Gastrocnemius medialis (tissue), 4 donors: Measurements from ENCODE around the gene C16orf96. TPM values are rescaled to one million over a fixed set of nuclear protein-coding genes. Genes with fewer than 3 reads are reported as not detected.

ENCODE experiments used
- ATAC-seq, 2 donors: fragments of 150-250 bp; one replicate each; pipeline ENCODE4 v1.9.1; 2016
- DNase-seq, 2 donors: peaks; one replicate each; pipeline ENCODE4 v3.0.0-alpha.2; 2019
- H3K27ac ChIP-seq, 4 donors: fragments of 200-600 bp; sonication (generic); 1 replicate in 1 of 4; 2 replicates in 3 of 4; pipeline ENCODE4 v1.5.1; 2016 to 2018; ENCODE audit warnings: mild to moderate bottlenecking in 2 of 4, moderate library complexity in 1 of 4
- H3K27me3 ChIP-seq, 3 donors: fragments of 200-600 bp; sonication (generic) in 2 of 3; 1 replicate in 1 of 3; 2 replicates in 2 of 3; pipeline versions ENCODE4 v1.5.1 to v1.6.0; 2016 to 2019; ENCODE audit warnings: mild to moderate bottlenecking in 1 of 3, moderate library complexity in 1 of 3
- H3K36me3 ChIP-seq, 2 donors: fragments of 200-600 bp; sonication (generic) in 1 of 2; one replicate each; pipeline ENCODE4 v1.5.1; 2017 to 2018
- H3K4me1 ChIP-seq, 2 donors: fragments of 200-600 bp; sonication (generic) in 1 of 2; one replicate each; pipeline ENCODE4 v1.5.1; 2016 to 2017; ENCODE audit warnings: mild to moderate bottlenecking in 2 of 2
- H3K4me3 ChIP-seq, 4 donors: fragments of 200-600 bp; sonication (generic) in 3 of 4; 1 replicate in 1 of 4; 2 replicates in 3 of 4; pipeline ENCODE4 v1.5.1; 2016 to 2019; ENCODE audit warnings: mild to moderate bottlenecking in 2 of 4
- H3K9me3 ChIP-seq, 3 donors: fragments of 200-600 bp; sonication (generic) in 2 of 3; 1 replicate in 1 of 3; 2 replicates in 2 of 3; pipeline ENCODE4 v1.5.1; 2016 to 2019
- POLR2A ChIP-seq, 2 donors: fragments of 450-650 bp; IDR thresholded peaks; one replicate each; pipeline ENCODE4 v1.6.1; 2017; ENCODE audit warnings: antibody characterized with exemption in 2 of 2, mild to moderate bottlenecking in 2 of 2, moderate library complexity in 2 of 2
- in situ Hi-C, 4 donors: fragments of 200-750 bp; cut with MboI; loops; one replicate each; pipeline versions ENCODE4 v1.15.0 to v1.8.0; 2017; ENCODE audit warnings: low sequenced_read_pairs in 4 of 4
- intact Hi-C: fragments of 100-400 bp; cut with DNase I; formaldehyde crosslinking; loops from one replicate; pipeline ENCODE4 v1.15.1; 2023; ENCODE audit warnings: low total_unique reads
- total RNA-seq, 4 donors: library from RNA; depleted of rRNA; stranded (reverse); fragments of >200 nt; gene quantifications; one replicate each; pipeline versions ENCODE4 v1.1.0 to v1.2.3, GENCODE V29; 2016
- TF ChIP-seq, protein P1 (sequence below), 5 experiments: fragments of 450-650 bp in 3 of 5; fragments of 200-600 bp in 2 of 5; sonication (generic) in 2 of 5; IDR thresholded peaks in 4 of 5; conservative IDR thresholded peaks in 1 of 5; 1 replicate in 4 of 5; 2 replicates in 1 of 5; pipeline ENCODE4 v1.5.1; 2016 to 2019; ENCODE audit warnings: antibody characterized with exemption in 5 of 5, mild to moderate bottlenecking in 3 of 5, moderate library complexity in 3 of 5

C16orf96 gene
- total RNA-seq, 4 donors from 2014 or later = 0.15 to 0.59 TPM; not detected in 2

DNA sequence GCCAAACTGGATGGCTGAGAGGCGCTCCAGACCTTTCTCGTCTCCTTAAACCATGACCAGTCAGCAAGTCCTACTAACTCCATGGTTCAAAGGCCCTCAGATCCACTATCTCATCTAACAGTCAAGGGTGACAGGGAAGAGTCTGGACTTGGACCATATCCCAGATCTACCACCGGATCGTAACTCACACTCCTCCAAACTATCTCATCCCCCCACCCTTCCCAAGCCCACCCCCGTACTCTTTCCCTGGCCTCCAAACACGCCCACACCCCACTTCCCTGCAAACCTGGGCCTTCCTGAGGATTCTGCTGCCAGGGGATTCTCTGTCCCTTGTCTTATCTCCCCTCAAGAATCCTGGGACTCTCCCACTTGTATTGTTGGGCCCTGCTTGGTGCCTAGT, 22.6 kb upstream of the C16orf96 start:
- Histone ChIP-seq H3K27me3 (no peaks in the 10 kb centered on the region), H3K4me3 (no peak overlapping the region), H3K9me3 (no peaks in the 10 kb centered on the region), H3K27ac (peak overlapping the region; percentile 36 to 98 (median 74)), H3K4me1 (peaks cover 43 to 47% of the 10 kb centered on the region in 2 donors), H3K36me3 (no peaks in the 10 kb centered on the region)
- no peak for DNase-seq
- in situ Hi-C loops (no loop called here), intact Hi-C loops (no loop called here)
- no peak for TF ChIP-seq POLR2A (IDR thresholded peaks at IDR 0.05)
- TF ChIP-seq, protein P1, sequence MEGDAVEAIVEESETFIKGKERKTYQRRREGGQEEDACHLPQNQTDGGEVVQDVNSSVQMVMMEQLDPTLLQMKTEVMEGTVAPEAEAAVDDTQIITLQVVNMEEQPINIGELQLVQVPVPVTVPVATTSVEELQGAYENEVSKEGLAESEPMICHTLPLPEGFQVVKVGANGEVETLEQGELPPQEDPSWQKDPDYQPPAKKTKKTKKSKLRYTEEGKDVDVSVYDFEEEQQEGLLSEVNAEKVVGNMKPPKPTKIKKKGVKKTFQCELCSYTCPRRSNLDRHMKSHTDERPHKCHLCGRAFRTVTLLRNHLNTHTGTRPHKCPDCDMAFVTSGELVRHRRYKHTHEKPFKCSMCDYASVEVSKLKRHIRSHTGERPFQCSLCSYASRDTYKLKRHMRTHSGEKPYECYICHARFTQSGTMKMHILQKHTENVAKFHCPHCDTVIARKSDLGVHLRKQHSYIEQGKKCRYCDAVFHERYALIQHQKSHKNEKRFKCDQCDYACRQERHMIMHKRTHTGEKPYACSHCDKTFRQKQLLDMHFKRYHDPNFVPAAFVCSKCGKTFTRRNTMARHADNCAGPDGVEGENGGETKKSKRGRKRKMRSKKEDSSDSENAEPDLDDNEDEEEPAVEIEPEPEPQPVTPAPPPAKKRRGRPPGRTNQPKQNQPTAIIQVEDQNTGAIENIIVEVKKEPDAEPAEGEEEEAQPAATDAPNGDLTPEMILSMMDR (IDR thresholded peaks at IDR 0.05 in 4 of 5, conservative IDR thresholded peaks at IDR 0.05 in 1 of 5) = no peak
- ATAC-seq = no peak

DNA sequence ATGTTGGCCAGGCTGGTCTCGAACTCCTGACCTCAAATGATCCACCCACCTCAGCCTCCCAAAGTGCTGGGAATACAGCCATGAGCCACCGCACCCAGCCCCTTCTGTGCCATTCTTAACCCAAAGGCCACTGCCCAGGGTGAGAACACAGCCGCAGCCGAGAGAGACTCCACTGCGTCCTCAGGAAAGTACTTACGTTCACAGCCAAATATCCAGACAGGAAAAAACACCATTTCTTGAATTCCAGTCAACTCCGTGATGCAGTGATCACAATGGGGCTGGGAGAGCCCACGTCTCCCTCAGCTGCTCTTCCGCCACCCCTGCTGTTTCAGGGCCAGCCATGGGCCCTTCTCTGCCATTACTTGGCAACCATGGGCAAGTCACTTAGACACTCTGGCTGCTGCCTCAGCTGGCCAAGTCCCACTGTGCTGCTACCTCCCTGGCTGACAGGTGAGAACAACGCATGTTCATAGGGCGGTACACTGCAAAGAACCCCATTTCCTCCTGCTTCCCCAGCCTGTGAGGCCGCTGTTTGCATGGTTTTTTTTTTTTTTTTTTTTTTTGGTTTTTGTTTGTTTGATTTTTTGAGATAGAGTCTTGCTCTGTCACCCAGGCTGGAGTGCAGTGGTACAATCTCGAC, 21.9 kb upstream of the C16orf96 start:
- DNase-seq (no peak), ATAC-seq (no peak)
- H3K27me3 ChIP-seq = no peaks in the 10 kb centered on the region
- intact Hi-C loops (no loop called here), in situ Hi-C loops (no loop called here)
- no peak overlapping the region for H3K4me3 ChIP-seq
- H3K9me3 ChIP-seq = no peaks in the 10 kb centered on the region
- no peaks in the 10 kb centered on the region for H3K36me3 ChIP-seq
- peaks cover 38 to 43% of the 10 kb centered on the region in 2 donors for H3K4me1 ChIP-seq
- peak overlapping the region; percentile 36 to 98 (median 74) for H3K27ac ChIP-seq
- no peak for TF ChIP-seq POLR2A (IDR thresholded peaks at IDR 0.05)
- TF ChIP-seq, protein P1 (IDR thresholded peaks at IDR 0.05 in 4 of 5, conservative IDR thresholded peaks at IDR 0.05 in 1 of 5) = no peak

DNA sequence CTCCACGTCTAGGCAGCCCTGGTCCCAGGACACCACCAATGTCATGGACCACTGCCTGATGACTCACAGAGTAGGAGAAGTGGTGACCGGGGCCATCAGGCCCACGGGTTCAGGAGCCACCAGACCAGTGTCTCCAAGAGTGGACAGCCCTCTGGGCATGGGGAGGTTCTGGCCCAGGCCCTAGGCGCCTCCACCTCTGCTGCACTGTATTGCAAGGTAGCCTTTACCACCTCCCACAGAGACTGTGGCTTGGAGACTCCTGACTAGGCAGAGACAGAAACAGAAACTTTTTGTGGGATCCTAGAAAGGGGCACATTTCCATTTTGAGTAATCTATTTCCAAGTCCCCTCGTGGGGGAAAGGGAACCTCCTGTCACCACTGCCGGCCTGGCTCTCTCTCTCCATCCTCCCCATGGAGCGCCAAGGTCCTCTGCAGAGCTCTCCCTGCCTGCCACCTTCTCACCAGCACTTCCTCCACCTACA, 20.5 kb upstream of the C16orf96 start:
- no peaks in the 10 kb centered on the region for H3K27me3 ChIP-seq
- no peak overlapping the region for H3K4me3 ChIP-seq
- no peak for ATAC-seq
- intact Hi-C loops (no loop called here), in situ Hi-C loops (no loop called here)
- no peak for DNase-seq
- peaks cover 31 to 35% of the 10 kb centered on the region in 2 donors for H3K4me1 ChIP-seq
- no peaks in the 10 kb centered on the region for H3K9me3 ChIP-seq
- TF ChIP-seq POLR2A (IDR thresholded peaks at IDR 0.05) = no peak
- TF ChIP-seq, protein P1 (IDR thresholded peaks at IDR 0.05 in 4 of 5, conservative IDR thresholded peaks at IDR 0.05 in 1 of 5) = no peak
- H3K36me3 ChIP-seq = no peaks in the 10 kb centered on the region
- H3K27ac ChIP-seq = peak overlapping the region in 3 of 4 donors; percentile 90 to 98 (median 96)

DNA sequence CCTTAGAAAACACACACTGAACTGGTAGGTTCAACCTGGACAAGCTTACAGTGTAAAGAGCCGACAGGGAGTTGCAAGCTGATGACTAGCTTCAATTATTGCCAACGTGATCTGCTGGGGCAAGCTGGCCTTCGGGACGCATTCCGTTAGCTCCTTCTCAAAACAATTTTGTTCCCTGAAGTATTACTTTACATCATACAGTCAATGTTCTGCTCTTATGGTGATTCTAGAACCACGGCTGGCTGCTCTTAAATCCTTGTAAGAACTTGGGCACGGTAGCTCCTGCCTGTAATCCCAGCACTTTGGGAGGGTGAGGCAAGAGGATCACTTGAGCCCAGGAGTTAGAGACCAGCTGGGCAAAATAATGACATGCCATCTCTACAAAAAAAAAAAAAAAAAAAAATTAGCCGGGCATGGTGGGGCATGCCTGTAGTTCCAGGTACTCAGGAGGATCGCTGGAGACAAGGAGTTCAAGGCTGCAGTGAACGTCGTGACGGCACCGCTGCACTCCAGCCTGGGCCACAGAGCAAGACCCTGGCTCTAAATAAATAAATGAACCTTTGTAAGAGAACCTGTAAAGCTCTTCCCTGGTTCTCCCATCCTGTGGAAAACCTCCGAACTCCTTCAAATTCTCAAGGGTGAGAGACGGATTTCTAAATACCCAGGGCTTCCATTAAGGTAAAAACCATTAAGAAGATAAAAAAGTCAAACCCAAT, 19.6 kb upstream of the C16orf96 start:
- no peak for DNase-seq
- H3K36me3 ChIP-seq = no peaks in the 10 kb centered on the region
- intact Hi-C loops = no loop called here
- H3K27me3 ChIP-seq = no peaks in the 10 kb centered on the region
- peaks cover 31 to 35% of the 10 kb centered on the region in 2 donors for H3K4me1 ChIP-seq
- TF ChIP-seq, protein P1 (IDR thresholded peaks at IDR 0.05 in 4 of 5, conservative IDR thresholded peaks at IDR 0.05 in 1 of 5) = no peak
- no peak for TF ChIP-seq POLR2A (IDR thresholded peaks at IDR 0.05)
- no peaks in the 10 kb centered on the region for H3K9me3 ChIP-seq
- no peak overlapping the region for H3K4me3 ChIP-seq
- in situ Hi-C loops = no loop called here
- ATAC-seq = no peak
- peak overlapping the region; percentile 85 to 98 (median 93) for H3K27ac ChIP-seq
